A673 (cell line): ENCODE measurements around the gene SIK3.

ENCODE experiments used
- CTCF ChIP-seq: fragments of 300-800, 200-600 bp; sonication (generic); conservative IDR thresholded peaks from 2 replicates; pipeline ENCODE4 v1.5.1; 2017; ENCODE audit warnings: low read depth, mild to moderate bottlenecking, antibody characterized with exemption, low read length, moderate library complexity, mixed read lengths
- EZH2 ChIP-seq: fragments of 200-600 bp; sonication (generic); IDR thresholded peaks from 2 replicates; pipeline ENCODE4 v1.6.1; 2017; ENCODE audit warnings: borderline replicate concordance, low read depth, mild to moderate bottlenecking, mixed read lengths, antibody characterized with exemption, low read length; ENCODE audit not compliant: poor library complexity, severe bottlenecking

- TF ChIP-seq CTCF (no peak), EZH2 (no peak)
Observed at GRCh38 chr11:116958246-116958645, 140.0 kb downstream of the SIK3 start.
